ENCODE results near the gene SLC2A9.
"Not testable (repeated sequence)": the region's sequence is repeated elsewhere in the genome, so short reads cannot be mapped to it uniquely, and the experiment has no call there.

Gene SLC2A9

GRCh38 chr4:9923195-9923812 lies 98.0 kb downstream of the SLC2A9 start:
- no peak for DNase-seq

GRCh38 chr4:9921326-9921725 lies 100.0 kb downstream of the SLC2A9 start:
- no peak for DNase-seq

GRCh38 chr4:9920029-9920428 lies 101.3 kb downstream of the SLC2A9 start:
- DNase-seq = no peak

GRCh38 chr4:9919047-9919446 lies 102.2 kb downstream of the SLC2A9 start:
- no peak for DNase-seq

- DNase-seq = no peak
These were observed 102.8 kb downstream of the SLC2A9 start for GRCh38 chr4:9918484-9918883.

GRCh38 chr4:9916937-9917336 lies 104.4 kb downstream of the SLC2A9 start:
- DNase-seq = no peak

GRCh38 chr4:9916346-9916745 lies 105.0 kb downstream of the SLC2A9 start:
- DNase-seq = no peak

- no peak for DNase-seq
These were observed 107.5 kb downstream of the SLC2A9 start for GRCh38 chr4:9913846-9914245.

- DNase-seq = no peak
These were observed 114.3 kb downstream of the SLC2A9 start for GRCh38 chr4:9906996-9907395.

- DNase-seq = no peak
These were observed 116.2 kb downstream of the SLC2A9 start for GRCh38 chr4:9904976-9905587.

GRCh38 chr4:9903317-9903716 lies 118.0 kb downstream of the SLC2A9 start:
- DNase-seq = no peak

GRCh38 chr4:9901257-9901656 lies 120.0 kb downstream of the SLC2A9 start:
- no peak for DNase-seq

GRCh38 chr4:9900633-9901032 lies 120.7 kb downstream of the SLC2A9 start:
- DNase-seq = not testable (repeated sequence)

- no peak for DNase-seq
These were observed 121.8 kb downstream of the SLC2A9 start for GRCh38 chr4:9899306-9900055.

GRCh38 chr4:9898596-9899305 lies 122.5 kb downstream of the SLC2A9 start:
- no peak for DNase-seq

- no peak for DNase-seq
These were observed 126.0 kb downstream of the SLC2A9 start for GRCh38 chr4:9895333-9895705.

GRCh38 chr4:9894644-9895332 lies 126.5 kb downstream of the SLC2A9 start:
- no peak for DNase-seq

GRCh38 chr4:9893329-9894108 lies 127.8 kb downstream of the SLC2A9 start:
- DNase-seq = no peak

- DNase-seq = no peak
These were observed 129.6 kb downstream of the SLC2A9 start for GRCh38 chr4:9891740-9892139.

GRCh38 chr4:9891056-9891455 lies 130.2 kb downstream of the SLC2A9 start:
- no peak for DNase-seq

- DNase-seq = no peak
These were observed 132.0 kb downstream of the SLC2A9 start for GRCh38 chr4:9889306-9889705.

GRCh38 chr4:9885958-9886357 lies 135.3 kb downstream of the SLC2A9 start:
- no peak for DNase-seq
